IMR-90 (cell line): ENCODE results near the gene ANK2. TPM values are rescaled to one million over a fixed set of nuclear protein-coding genes. Genes with fewer than 3 reads are reported as not detected.
A peak's percentile ranks its signal among the peaks of the same experiment; 100 is the strongest.

ENCODE experiments used
- ATAC-seq: fragments of 200-7000 bp; cut with Tn5 transposase; 2 replicates; pipeline ENCODE4 v1.9.1; 2020; ENCODE audit warnings: low read depth, mild to moderate bottlenecking, moderate library complexity
- BruUV-seq: library from RNA; stranded (reverse); fragments of 400-500 nt; replicated peaks from 2 replicates; lab custom pipeline; 2021; lab: Mats Ljungman, UMichigan
- CTCF ChIA-PET: fragments of 300-600 bp; formaldehyde crosslinking; extraction: SDS; loops from one replicate; lab custom pipeline; 2021; ENCODE audit warnings: antibody characterized with exemption; lab: Yijun Ruan, JAX
- POLR2A ChIA-PET: fragments of 300-600 bp; sonication (Branson Sonifier 250); formaldehyde crosslinking; loops from one replicate; lab custom pipeline; 2022; ENCODE audit warnings: antibody characterized with exemption; ENCODE audit not compliant: unreplicated experiment; lab: Charles Lee
- DNase-seq: peaks from one replicate; pipeline ENCODE4 v3.0.0; 2013
- H2AFZ ChIP-seq: replicated peaks from 2 replicates; pipeline ENCODE3; 2013; ENCODE audit warnings: low read length, mild to moderate bottlenecking; ENCODE audit not compliant: poor library complexity
- H2AK5ac ChIP-seq: 2 replicates; pipeline ENCODE4 v1.6.1; 2013; ENCODE audit warnings: low read depth, low read length, inconsistent platforms
- H2AK9ac ChIP-seq: replicated peaks from 2 replicates; pipeline ENCODE3; 2013; ENCODE audit warnings: mild to moderate bottlenecking, low read depth, low read length, moderate library complexity; ENCODE audit not compliant: poor library complexity
- H2BK120ac ChIP-seq: 2 replicates; pipeline ENCODE4 v1.6.1; 2013; ENCODE audit warnings: low read depth, low read length, inconsistent platforms
- H2BK15ac ChIP-seq: 3 replicates; pipeline ENCODE4 v1.6.1; 2013; ENCODE audit warnings: low read depth, low read length, inconsistent platforms
- H2BK20ac ChIP-seq: 2 replicates; pipeline ENCODE4 v1.6.1; 2013; ENCODE audit warnings: low read depth, mild to moderate bottlenecking, inconsistent platforms, low read length, moderate library complexity
- H2BK5ac ChIP-seq: 2 replicates; pipeline ENCODE4 v1.6.1; 2013; ENCODE audit warnings: mild to moderate bottlenecking, low read depth, low read length, inconsistent platforms; ENCODE audit not compliant: poor library complexity, severe bottlenecking
- H3K14ac ChIP-seq: replicated peaks from 2 replicates; pipeline ENCODE4 v1.6.1; 2013; ENCODE audit warnings: low read depth, low read length, inconsistent platforms
- H3K18ac ChIP-seq: 2 replicates; pipeline ENCODE4 v1.6.1; 2013; ENCODE audit warnings: low read depth, low read length, control low read depth
- H3K23ac ChIP-seq: 2 replicates; pipeline ENCODE4 v1.6.1; 2013; ENCODE audit warnings: low read depth, low read length, inconsistent platforms
- H3K27ac ChIP-seq: 2 replicates; pipeline ENCODE4 v1.5.1; 2013; ENCODE audit warnings: mild to moderate bottlenecking, control low read depth, low read length; ENCODE audit not compliant: insufficient read depth
- H3K27me3 ChIP-seq: 2 replicates; pipeline ENCODE4 v1.6.1; 2013; ENCODE audit warnings: low read length; ENCODE audit not compliant: control insufficient read depth, insufficient read depth
- H3K36me3 ChIP-seq: 2 replicates; pipeline ENCODE4 v1.6.1; 2013; ENCODE audit warnings: low read length, mixed read lengths; ENCODE audit not compliant: control insufficient read depth, insufficient read depth
- H3K4ac ChIP-seq: 2 replicates; pipeline ENCODE4 v1.6.1; 2013; ENCODE audit warnings: low read depth, low read length, inconsistent platforms
- H3K4me1 ChIP-seq: 2 replicates; pipeline ENCODE4 v1.6.1; 2013; ENCODE audit warnings: low read length, mixed read lengths; ENCODE audit not compliant: control insufficient read depth, insufficient read depth
- H3K4me2 ChIP-seq: 2 replicates; pipeline ENCODE4 v1.6.1; 2013; ENCODE audit warnings: low read depth, mild to moderate bottlenecking, control low read depth, low read length, moderate library complexity
- H3K4me3 ChIP-seq: 2 replicates; pipeline ENCODE4 v1.5.1; 2013; ENCODE audit warnings: low read depth, mild to moderate bottlenecking, control low read depth, low read length, moderate library complexity; ENCODE audit not compliant: insufficient read depth
- H3K56ac ChIP-seq: 2 replicates; pipeline ENCODE4 v1.6.1; 2013; ENCODE audit warnings: low read length, inconsistent platforms; ENCODE audit not compliant: insufficient read depth; ENCODE audit errors: extremely low read depth
- H3K79me1 ChIP-seq, 2 experiments: 2 replicates each; pipeline ENCODE4 v1.6.1; 2013; ENCODE audit warnings: low read length in 2 of 2, inconsistent platforms in 1 of 2, low read depth in 1 of 2
- H3K9ac ChIP-seq: 2 replicates; pipeline ENCODE4 v1.6.1; 2013; ENCODE audit warnings: low read depth, low read length, control low read depth
- H3K9me1 ChIP-seq: 2 replicates; pipeline ENCODE4 v1.6.1; 2013; ENCODE audit warnings: low read length, inconsistent platforms; ENCODE audit not compliant: insufficient read depth
- H3K9me3 ChIP-seq: 2 replicates; pipeline ENCODE4 v1.6.1; 2013; ENCODE audit warnings: low read length; ENCODE audit not compliant: control insufficient read depth, insufficient read depth
- H4K20me1 ChIP-seq: 2 replicates; pipeline ENCODE4 v1.6.1; 2013; ENCODE audit warnings: low read length, inconsistent platforms; ENCODE audit not compliant: insufficient read depth
- H4K5ac ChIP-seq: 2 replicates; pipeline ENCODE4 v1.6.1; 2013; ENCODE audit warnings: mild to moderate bottlenecking, low read depth, low read length, control low read depth
- H4K8ac ChIP-seq, 2 experiments: 2 replicates each; pipeline ENCODE4 v1.6.1; 2013; ENCODE audit warnings: low read depth in 2 of 2, low read length in 2 of 2, control low read depth in 1 of 2, inconsistent platforms in 1 of 2
- H4K91ac ChIP-seq: 2 replicates; pipeline ENCODE4 v1.6.1; 2013; ENCODE audit warnings: low read depth, low read length, inconsistent platforms; ENCODE audit not compliant: insufficient read depth
- NFE2L2 ChIP-seq: fragments of 150-350 bp; IDR thresholded peaks from 2 replicates; pipeline ENCODE4 v1.6.1; 2016; ENCODE audit warnings: low read depth, mild to moderate bottlenecking, low read length
- POLR2A ChIP-seq: IDR thresholded peaks from 2 replicates; pipeline ENCODE4 v1.6.1; 2012; ENCODE audit warnings: mild to moderate bottlenecking, low read depth, low read length
- RAD21 ChIP-seq: IDR thresholded peaks from 2 replicates; pipeline ENCODE4 v1.6.1; 2012; ENCODE audit warnings: low read length, improper control_type of control experiment
- WGBS, 2 experiments: methylation state at CpG; one replicate each; pipeline versions ENCODE4 v1.1.5 to v1.1.7; 2013; ENCODE audit warnings: missing lambda C conversion rate in 2 of 2; ENCODE audit not compliant: insufficient read length in 1 of 2; ENCODE audit errors: extremely low coverage in 2 of 2; 5-methylcytosine and 5-hydroxymethylcytosine counted together
- dilution Hi-C: fragments of 300-500 bp; cut with HindIII; formaldehyde crosslinking; loops from one replicate; pipeline ENCODE4 v1.14.3; 2018; ENCODE audit warnings: low sequenced_read_pairs; ENCODE audit not compliant: unreplicated experiment
- in situ Hi-C: fragments of 300-500 bp; cut with MboI; formaldehyde crosslinking; loops from 3 replicates; pipeline ENCODE4 v1.14.3; 2019; ENCODE audit warnings: low sequenced_read_pairs, inconsistent platforms, mixed read lengths
- intact Hi-C: fragments of 100-400 bp; cut with micrococcal nuclease; formaldehyde crosslinking; loops from 2 replicates; pipeline ENCODE4 v1.10.0; 2022
- polyA plus RNA-seq, 3 experiments: library from polyadenylated mRNA; depleted of rRNA; stranded (reverse); fragments of >200 nt; gene quantifications; 2 replicates each; pipeline ENCODE4 v1.2.3, GENCODE V29; 2012; ENCODE audit warnings: low replicate concordance in 1 of 3
- total RNA-seq: library from RNA; depleted of rRNA; stranded (reverse); fragments of >200 nt; gene quantifications from 2 replicates; pipeline ENCODE4 v1.2.3, GENCODE V29; 2012

ANK2 gene
- total and polyA plus RNA-seq, 2 of the 4 experiments (the other 2 are of a cell fraction): 0.82 to 6.6 TPM

DNA sequence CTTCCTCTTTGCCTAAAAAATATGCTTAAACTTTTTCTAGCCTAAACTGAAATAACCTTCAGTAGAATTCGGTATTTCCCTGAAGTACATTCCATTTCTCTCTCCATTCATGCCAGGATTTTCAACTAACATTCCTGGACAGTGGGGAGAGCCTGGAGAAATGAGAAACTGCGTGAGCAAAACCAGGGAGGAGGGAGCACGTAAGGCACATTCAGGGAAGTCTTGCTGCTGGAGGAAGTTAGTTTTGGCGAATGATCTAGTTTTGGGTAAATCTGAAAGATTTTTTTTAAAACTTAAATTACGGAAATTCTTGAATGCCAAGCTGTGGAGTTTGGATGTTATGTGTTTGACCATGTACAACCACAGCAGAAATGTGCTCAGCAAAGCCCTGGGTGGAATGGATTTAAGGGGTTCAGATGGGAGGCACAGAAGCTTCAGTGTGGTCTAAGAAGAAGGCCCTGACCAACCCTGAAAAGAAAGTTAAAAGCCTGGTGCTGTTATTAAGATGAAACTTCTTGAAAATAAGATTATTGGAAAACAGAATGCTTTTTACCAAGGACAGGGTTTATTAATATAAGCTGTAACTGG lies 347.8 kb downstream of the ANK2 start:
- H2BK15ac ChIP-seq: peak overlapping the region; percentile 66; the same call in 1 of the 3 replicates
- H2BK5ac ChIP-seq: peak overlapping the region; percentile 23
- H4K91ac ChIP-seq: peak overlapping the region; percentile 59
- intact Hi-C loops: loop anchor here (2.0 to 10.0 kb wide), 3 partner anchors 72 to 678 kb away; no protein-coding TSS in a partner anchor
- CTCF ChIA-PET: interaction anchor here (0.6 to 0.7 kb wide), 2 partner anchors 985 to 1011 kb away, joined by 3 to 4 read pairs; no protein-coding TSS in a partner anchor
- peak overlapping the region; percentile 57; the same call in 1 of the 2 replicates for H4K5ac ChIP-seq
- no peaks in the 10 kb centered on the region for H3K36me3 ChIP-seq
- no peaks in the 10 kb centered on the region for H3K79me1 ChIP-seq
- BruUV-seq: no TSS peak
- H4K20me1 ChIP-seq: no peaks in the 10 kb centered on the region
- H3K4me1 ChIP-seq: peaks cover 3% of the 10 kb centered on the region; the same call in 1 of the 2 replicates
- in situ Hi-C loops: loop anchor here (5.0 to 10.0 kb wide), 2 partner anchors 498 to 985 kb away; no protein-coding TSS in a partner anchor
- H3K4ac ChIP-seq: peak overlapping the region; percentile 39; the same call in 1 of the 2 replicates
- H2BK120ac ChIP-seq: peak overlapping the region; percentile 59
- POLR2A ChIA-PET: no interaction called here
- peak overlapping the region; percentile 38 for H3K9ac ChIP-seq
- H3K4me3 ChIP-seq: no peak overlapping the region
- H2AK5ac ChIP-seq: no peak overlapping the region
- peak overlapping the region; percentile 64 for H3K23ac ChIP-seq
- peak overlapping the region; percentile 44 for H3K18ac ChIP-seq
- 25% methylated on average over 3 of the region's 5 CpGs; no CpG with 5 or more reads in 1 of the 2 experiments for WGBS, 2 experiments
- no peaks in the 10 kb centered on the region for H3K9me3 ChIP-seq
- H2AFZ ChIP-seq: no peak overlapping the region
- 0 out of 2 replicates have a peak overlapping the region, but pooled peaks have one; percentile 39 for H3K14ac ChIP-seq
- H3K56ac ChIP-seq: 0 out of 2 replicates have a peak overlapping the region, but pooled peaks have one; percentile 20
- DNase-seq (peak; percentile 82), ATAC-seq (peak; percentile 86)
- no peak for TF ChIP-seq POLR2A
- no peak for TF ChIP-seq NFE2L2
- TF ChIP-seq RAD21: 0 out of 2 replicates have a peak, but pooled peaks have one; percentile 15
- peak overlapping the region; percentile 29 for H3K4me2 ChIP-seq
- dilution Hi-C loops: no loop called here
- peak overlapping the region; percentile 55; the same call in 1 of the 2 replicates for H3K27ac ChIP-seq
- H3K9me1 ChIP-seq: no peaks in the 10 kb centered on the region
- H3K27me3 ChIP-seq: no peaks in the 10 kb centered on the region
- H4K8ac ChIP-seq: peak overlapping the region; percentile 75 to 76
- peak overlapping the region; percentile 23; the same call in 1 of the 2 replicates for H2BK20ac ChIP-seq
- H2AK9ac ChIP-seq: no peak overlapping the region
